Left forelimb (tissue), 1 donor: ENCODE data around the gene C18orf63.
"Not testable (repeated sequence)": the region's sequence is repeated elsewhere in the genome, so short reads cannot be mapped to it uniquely, and the experiment has no call there.

Experiments
- DNase-seq: peaks from one replicate; pipeline ENCODE4 v3.0.0-alpha.2; 2018; ENCODE audit warnings: low spot score

C18orf63 gene

DNA sequence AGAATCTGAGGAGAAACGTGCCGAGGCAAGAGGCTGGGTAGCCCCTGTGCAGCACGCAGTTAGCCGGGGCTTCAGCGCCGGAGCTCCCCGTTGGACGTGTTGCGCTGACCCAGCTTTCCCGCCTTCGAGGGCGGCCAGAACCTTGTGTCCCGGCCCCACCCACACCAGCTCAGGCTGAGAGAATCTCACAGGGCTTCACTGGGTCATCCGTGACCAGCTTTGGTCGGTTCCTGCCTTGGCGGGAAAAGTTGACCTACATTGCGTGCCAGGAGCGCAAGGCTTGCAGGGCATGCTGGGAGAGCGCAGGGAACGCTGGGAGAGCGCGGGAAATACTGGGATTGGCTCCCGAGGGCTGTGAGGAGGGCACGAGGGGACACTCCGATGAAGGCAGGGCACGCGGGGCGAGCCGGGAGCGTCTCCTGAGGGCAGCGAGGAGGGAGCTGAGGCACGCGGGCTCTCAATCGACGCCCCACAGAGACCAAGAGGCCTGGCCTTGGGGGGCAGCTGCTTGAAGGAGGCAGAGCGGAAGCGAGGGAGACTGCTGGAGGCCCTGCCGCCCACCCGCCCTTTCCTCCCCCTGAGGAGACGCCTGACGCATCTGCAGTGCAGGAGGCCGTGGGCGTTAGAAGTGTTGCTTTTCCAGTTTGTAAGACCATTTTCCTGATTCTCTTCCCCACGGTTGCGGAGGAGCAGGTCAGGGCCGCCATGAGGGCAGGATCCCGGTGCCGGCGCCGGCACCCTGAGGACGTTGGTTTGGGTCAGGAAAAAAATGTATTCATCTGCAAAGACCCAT, at the start of gene C18orf63:
Gene C18orf63, plus strand, starts transcription at position 376 of the 793 bp plus-strand sequence. CDS start 2,027 bp downstream, outside the sequence.
- DNase-seq: no peak

DNA sequence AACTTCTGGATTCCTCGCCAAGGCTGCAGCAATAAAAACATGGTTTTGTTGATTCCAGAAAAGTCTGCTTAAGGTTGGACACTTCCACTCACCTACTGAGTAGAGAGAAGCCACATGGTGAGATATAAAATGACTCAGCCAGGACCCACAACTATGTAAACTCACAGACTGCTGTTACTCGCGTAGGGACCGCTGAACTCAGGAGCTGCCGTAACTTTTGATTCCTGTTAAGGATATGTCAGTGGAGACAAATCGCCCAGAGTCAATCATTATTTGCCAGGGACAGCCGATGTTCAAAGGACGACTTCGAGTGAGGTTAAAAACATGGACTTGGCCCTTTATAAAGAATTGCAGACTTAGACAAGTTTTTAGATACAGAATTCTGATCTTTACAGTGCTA, 49.5 kb upstream of the C18orf63 start:
- no peak for DNase-seq

DNA sequence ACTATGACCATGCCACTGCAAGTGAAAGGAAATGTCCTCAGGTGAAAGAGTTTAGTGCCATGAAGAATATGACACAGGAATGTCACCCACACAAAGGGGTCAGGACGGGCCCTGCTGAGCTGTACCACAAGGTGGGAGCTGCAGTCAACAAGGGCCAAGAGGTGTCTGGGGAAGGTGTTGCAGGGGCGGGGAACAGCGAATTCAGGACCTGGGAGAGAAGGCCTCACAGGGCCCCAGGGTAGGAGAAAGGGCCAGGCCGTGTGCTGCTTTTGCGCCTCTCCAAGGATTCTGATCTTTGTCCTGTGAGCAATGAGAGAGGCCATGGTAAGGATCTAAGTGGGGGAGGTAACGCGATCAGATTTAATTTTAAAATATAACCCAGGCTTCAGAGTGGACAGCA, 47.5 kb upstream of the C18orf63 start:
- DNase-seq: no peak

DNA sequence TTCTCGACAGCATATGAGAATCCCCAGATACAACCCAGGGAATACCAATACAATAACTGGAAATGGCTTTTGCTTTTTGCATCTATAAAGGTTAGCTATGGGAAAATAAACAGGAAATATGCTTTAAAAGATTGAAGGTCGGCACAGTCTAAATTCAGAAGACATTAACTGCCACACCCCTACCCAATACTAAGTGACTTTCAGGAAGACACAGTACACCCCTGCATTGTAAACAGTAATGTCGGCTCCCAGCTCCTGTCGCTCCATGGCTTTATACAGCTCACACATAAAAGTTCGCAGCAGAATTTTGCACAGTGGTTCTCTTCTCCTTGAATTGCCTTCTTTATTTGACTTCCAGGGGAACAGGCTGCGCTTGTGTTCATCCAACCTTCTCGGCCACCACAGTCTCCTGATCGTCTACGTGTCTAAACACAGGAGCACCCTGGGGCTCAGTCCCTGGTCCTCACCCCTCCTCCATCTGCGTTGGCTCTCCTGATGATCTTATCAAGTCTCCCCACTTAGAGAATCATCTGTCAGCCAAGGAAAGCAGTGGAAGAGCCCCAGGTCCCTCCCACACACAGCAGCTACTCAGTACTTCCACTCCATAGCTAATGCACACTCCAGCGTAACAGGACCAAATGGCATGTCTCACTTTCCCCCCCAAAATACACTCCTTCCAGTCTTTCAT, 46.6 kb upstream of the C18orf63 start:
- no peak for DNase-seq

DNA sequence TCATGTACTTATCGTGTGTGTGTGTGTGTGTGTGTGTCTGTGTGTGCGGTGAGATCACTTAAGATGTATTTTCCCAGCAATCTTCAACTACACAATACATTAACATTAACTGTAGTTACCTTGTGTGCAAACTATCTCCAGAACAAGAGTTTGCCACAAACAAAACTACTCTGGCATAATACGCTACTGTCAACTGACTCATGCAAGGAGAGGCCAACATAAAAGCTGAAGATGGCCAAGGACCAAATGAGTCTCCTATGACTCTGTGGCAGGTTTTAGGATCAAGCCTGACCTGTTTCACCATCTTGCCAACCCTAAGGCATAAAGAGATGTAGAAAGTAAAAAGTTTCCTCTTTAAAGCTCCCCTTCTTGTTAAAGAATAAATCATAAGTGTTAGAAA, 44.0 kb upstream of the C18orf63 start:
- no peak for DNase-seq

DNA sequence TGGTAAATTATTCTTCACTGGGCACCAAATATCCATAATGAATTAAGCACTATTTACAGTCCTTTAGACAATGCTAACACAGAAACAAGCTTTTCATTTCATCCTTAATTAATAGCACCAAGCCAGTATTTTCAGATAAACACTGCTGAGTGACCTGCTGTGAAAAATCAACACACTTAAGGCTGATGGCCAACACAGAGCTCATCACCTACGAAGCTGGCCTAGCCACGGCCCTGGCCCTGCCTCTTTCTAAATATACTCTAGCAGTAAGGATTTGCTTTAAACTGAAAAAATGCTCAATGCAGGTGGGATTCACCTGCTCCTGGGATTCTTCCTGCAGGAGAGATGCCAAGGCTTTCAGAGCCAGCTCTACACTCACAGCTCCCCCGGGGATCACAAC, 42.2 kb upstream of the C18orf63 start:
- DNase-seq: no peak

DNA sequence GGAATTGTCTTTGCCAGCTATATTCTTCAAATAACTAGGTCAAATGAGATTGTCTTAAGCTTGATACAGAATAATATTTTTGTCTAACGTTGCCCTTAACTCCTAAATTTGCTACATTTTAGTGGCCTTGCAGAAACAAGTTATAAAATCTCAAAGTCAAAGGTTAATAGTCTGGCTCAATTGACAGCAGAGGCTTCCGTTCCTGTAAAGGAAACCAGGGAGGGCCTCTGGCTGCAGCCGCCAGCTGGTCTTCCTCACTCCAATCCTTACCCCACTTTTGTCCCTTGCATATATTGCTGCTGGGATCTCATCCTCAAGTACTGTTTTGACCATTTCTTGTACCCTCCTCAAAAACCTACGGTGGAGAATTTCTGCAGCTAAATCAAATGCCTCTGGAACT, 40.9 kb upstream of the C18orf63 start:
- DNase-seq: no peak

DNA sequence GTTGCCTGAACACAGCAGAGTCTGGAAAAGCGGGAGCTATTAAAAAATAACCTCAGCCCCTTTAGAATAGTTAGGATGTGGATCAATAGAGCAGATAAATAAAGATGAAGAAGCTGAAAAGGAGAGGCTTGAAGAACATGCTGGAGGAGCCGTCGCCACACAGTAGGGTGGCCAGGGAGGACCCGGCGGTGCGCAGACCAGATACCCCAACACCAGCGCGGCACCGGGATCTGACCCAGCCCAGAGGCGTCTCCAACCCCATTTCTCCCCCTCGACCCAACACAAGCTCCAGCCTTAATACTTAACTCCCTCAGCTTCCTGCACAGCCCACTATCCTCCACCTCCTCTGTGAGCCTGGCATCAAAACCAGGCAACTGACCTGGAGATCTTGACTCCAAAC, 39.9 kb upstream of the C18orf63 start:
- no peak for DNase-seq

DNA sequence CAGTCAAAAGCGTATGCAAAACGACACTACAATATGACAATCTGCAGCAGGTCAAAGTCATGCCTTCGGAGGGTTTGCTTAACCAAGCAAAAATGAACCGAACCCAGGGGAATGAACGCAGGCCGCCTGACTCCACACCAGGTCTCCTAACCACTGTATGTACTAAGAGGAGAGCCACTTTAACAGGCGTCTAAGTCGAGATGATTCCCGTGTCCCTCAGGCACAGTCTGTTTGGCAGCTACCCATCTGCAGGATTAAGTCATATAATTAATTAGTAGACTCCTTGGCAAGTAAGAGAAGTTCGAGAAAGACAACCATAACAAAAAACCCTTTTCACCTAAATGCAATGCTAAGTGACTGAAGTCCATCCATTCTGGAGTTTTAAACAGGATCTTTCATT, 39.0 kb upstream of the C18orf63 start:
- DNase-seq: no peak

DNA sequence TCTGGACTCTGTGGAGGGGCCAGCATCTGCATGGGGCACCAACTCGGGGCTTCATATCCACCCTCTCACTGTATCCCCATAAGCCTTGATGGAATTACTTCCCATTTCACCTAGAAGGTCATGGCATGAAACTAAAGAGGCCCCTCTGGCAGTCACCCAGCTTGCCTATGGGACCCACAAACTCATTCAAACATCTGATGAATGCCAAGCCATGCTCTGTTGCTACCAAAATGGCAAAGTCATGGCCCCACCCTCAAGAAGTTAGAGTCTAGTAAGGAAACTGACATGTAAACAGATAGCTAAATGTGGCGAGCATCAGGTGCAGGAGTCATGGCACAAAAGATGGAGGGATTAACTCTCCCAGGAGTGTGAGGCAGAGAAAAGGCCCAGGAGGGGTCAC, 38.3 kb upstream of the C18orf63 start:
- DNase-seq: no peak

DNA sequence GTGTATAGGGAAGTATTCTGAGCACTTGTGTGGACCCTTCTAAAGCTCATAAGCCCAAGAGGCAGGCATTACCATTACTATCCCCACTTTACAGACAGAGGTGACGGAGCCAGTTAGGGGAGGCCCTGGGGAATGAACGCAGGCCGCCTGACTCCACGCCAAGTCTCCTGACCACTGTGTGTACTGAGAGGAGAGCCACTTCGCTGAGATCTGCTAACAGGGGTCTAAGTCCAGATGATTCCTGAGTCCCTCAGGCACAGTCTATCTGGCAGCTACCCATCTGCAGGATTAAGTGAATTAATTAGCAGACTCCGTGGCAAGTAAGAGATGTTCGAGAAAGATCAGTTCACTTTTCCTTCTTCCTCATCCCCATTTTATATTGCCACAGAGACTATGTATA, 37.6 kb upstream of the C18orf63 start:
- no peak for DNase-seq

DNA sequence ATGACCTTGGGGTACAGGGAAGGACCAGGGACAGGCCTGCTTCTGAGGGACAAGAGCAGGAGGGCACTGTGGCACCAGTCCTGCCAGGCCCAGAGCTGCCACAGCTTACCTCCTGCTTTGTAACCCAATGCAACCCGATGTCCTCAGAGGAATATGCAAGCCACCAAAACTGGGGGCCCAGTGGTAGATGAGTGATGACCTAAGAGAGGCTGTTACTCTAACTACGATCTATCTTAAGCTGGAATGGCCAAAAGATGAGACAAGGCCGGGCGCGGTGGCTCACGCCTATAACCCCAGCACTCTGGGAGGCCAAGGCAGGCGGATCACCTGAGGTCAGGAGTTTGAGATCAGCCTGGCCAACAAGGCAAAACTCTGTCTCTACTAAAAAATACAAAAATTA, 36.7 kb upstream of the C18orf63 start:
- no peak for DNase-seq

DNA sequence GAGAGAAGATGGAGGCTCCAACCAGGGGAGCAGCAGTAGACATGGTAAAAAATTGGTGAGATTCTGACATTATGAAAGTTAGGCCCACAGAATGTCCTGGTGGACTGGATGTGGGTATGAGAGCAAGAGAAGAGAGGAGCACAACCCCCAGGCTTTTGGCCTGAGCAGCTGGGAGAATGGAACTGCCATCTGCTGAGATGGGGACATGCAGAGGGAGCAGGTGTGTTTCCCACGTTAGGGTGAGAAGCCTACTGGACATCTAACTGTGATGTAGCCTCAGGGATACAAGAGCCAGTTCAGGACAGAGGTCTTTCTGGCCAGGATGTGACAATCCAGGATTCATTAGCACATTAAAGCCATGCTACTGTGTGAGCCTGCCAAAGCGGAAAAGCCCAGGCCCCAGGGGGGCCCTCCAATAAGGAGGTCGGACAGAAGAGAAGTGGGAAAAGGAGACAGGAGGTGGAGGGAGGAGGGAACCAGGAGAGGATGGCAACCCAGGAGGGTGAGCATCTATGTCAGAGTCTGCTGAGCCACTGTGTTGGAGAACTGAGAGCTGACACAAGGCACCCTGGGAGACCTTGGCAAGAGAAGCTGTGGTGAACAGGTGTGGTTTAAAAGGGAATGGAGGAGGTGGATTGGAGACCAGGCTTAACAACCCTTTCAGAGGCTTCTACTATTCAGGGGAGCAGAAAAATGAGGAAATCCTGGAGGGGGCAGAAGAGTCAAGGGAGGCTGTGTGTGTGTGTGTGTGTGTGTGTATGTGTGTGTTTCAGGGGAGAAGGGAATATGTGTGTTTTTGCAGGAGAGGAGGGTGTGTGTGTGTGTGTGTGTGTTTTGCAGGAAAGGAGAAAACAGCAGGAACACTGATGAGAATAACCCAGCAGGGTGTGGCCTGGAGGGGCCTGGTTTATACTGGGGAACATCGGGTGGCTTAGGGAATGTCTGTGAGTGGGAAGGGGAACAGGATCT, 34.3 kb upstream of the C18orf63 start:
- DNase-seq: no peak

DNA sequence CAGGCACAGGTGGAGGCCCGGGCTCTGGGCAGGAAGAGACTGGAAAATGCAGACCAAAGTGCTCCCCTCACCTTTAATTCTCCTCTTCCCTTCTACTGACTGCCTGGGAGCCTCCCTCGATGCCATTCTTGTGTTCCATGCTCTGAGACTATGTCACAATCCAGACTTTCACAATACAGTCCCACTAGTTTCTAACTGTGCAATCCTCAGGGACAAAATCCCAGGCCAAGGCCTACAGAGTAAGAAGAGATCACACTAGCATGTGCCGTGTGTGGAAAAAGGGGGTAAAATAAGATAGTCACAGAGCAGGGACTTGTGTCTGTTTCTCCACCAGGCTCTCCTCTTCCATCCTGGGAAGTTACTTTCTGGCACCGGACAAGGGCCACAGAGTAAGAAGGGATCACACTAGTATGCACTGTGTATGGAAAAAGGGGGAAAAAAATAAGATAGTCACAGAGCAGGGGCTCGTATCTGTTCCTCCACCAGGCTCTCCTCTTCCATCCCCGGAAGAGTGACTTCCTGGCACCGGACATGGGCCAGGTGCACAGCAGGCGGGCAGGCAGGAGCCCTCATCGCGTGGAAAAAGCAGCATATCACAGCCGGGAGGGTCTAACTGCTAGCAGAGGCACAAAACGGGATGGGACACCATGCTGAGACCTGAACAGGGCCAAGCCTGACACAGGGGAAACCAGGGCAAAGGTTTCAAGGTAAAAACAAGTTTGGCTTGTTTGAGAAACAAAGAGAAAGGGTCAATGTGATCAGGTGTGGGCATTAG, 33.5 kb upstream of the C18orf63 start:
- DNase-seq: no peak

DNA sequence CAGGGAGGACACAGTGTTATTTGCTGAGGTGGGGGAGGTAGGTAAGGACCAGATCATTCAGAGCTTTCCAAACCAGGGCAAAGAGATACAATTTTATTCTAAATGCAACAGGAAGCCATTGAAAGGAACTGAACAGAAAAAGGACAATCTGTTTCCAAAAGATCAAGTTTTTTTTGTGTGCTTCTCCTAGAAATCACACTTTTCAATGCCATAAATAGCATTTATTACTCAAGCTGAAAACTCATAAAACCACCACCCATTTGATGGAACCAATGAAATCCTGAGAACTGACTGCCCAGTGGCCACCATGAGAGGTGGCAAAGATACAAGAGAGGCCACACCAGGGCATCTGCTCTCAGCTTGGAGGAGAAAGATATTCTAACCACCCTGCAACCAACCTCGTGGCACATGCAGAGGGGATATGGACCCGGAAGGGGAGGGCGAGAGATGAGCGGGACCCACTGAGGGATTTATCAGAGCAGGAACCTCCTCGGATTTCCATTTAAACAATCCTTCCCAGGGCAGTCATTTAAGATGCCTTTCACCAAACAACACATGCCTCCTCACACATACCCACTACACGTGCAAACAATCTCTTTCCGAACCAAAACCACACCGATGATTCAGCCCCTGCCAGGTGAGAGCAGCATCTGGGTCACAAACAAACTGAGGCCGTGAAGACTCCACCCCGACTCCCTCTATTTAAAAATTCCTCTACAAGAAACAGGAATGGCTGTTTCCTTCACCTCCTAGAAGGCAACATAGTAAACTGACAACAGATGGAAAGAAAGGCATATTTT, 32.7 kb upstream of the C18orf63 start:
- DNase-seq: no peak

DNA sequence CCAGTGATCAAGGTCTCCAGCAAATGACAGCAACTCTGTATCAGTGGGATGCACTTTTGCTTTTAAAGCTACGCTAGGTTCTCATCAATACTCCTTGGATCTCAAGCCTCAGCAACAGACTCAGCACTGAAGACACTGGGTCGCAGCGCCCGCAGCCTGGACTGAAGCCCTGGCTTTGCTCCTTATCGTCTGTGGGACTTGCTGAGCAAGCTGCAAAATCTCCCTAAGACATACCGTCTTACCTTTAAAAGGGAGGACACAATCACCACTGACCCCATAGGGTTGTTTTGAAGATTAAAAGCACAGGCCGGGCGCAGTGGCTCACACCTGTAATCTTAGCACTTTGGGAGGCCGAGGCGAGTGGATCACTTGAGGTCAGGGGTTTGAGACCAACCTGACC, 32.0 kb upstream of the C18orf63 start:
- no peak for DNase-seq

DNA sequence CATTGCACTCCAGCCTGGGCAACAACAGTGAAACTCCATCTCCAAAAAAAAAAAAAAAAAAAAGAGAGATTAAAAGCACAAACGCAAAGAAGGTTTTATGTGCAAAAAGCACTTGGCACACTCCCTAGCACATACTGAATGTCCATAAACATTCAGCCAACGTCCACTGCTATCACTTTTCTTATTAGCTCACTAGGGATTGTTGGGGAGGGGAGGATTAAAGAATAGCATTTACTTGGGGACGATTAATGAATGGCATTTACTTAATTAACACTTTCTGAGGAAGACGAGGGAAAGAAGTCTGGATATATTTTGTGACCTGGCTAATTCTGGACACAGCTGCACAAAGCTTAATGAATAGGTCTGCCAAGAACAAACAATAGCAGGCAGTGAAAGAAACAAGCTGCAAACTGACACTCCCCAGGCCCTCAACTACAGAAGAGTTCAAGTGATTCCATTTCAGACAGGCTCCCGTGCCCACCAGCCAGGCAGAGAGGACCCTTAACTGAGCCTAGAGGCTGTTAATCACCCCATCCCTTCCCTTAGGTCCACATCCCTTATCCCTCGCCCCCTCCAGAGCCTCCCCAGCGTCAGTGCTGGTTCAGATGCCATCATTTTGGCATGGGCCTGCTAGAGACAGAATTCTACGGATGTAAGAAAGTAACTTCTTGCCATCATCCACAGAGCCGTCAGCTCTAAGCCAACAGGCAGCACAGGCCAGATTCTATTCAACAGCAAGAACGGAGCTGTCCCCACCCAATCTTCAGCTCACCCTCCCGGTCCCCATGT, 31.3 kb upstream of the C18orf63 start:
- DNase-seq: no peak

DNA sequence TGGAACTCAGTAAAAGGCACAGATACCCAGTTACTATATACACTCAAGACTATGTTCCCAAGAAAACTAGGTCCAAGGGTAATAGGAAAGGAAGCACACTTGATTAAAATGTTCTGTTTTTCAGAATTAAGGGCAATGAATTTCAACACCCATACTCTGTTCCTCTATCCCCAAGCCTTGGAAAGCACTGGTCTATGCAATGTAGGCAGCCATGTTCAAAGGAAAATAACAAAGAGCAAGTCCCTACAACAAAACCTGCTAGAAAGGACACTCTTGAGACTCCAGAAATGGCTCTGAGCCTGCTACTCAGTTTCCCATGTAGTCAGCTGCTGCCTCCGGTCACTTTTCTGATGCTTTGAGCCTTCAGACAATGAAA, 30.7 kb upstream of the C18orf63 start:
- DNase-seq: no peak

DNA sequence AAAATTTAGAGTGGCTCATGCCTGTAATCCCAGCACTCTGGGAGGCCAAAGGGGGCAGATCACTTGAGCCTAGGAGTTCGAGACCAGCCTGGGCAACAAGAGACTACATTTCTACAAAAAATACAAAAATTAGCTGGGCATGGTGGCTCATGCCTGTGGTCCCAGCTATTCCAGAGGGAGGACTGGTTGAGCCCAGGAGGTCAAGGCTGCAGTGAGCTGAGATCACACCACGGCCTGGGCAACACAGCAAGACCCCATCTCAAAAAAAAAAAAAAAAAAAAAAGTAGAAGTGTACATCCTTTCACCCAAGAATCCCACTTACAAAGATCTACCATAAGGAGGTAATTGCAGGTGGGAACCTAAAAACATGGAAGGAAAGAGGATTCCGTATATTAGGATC, 30.1 kb upstream of the C18orf63 start:
- DNase-seq: not testable (repeated sequence)
